Progenitor cell of endocrine pancreas (in vitro differentiated cells): ENCODE measurements around the gene PRPF40B. TPM values are rescaled to one million over a fixed set of nuclear protein-coding genes. Genes with fewer than 3 reads are reported as not detected.

Experiments used
- DNase-seq: peaks from one replicate; pipeline ENCODE4 v3.0.0; 2021; ENCODE audit warnings: low spot score; ENCODE audit not compliant: unreplicated experiment
- H3K27ac Mint-ChIP-seq: 2 replicates; pipeline ENCODE4 v1.8.0; 2021; ENCODE audit warnings: mild to moderate bottlenecking, moderate library complexity, mixed read lengths
- H3K27me3 Mint-ChIP-seq: 2 replicates; pipeline ENCODE4 v1.8.0; 2021; ENCODE audit warnings: mixed read lengths
- H3K36me3 Mint-ChIP-seq: 2 replicates; pipeline ENCODE4 v1.8.0; 2022; ENCODE audit warnings: mixed read lengths; ENCODE audit not compliant: insufficient read depth
- H3K4me1 Mint-ChIP-seq: 2 replicates; pipeline ENCODE4 v1.8.0; 2021; ENCODE audit warnings: low read depth, mixed read lengths
- H3K4me3 Mint-ChIP-seq: 2 replicates; pipeline ENCODE4 v1.8.0; 2021; ENCODE audit warnings: low read depth, mild to moderate bottlenecking, moderate library complexity, mixed read lengths
- H3K9me3 Mint-ChIP-seq: 2 replicates; pipeline ENCODE4 v1.8.0; 2021; ENCODE audit warnings: low read depth, mixed read lengths
- total RNA-seq: library from RNA; stranded (reverse); gene quantifications from 2 replicates; pipeline ENCODE4 v1.2.1, GENCODE V29; 2021
- TF ChIP-seq, protein P1 (sequence below): fragments of 200-600 bp; sonication (generic); IDR thresholded peaks from one replicate; pipeline ENCODE4 v1.5.0; 2021; ENCODE audit warnings: antibody characterized with exemption, mild to moderate bottlenecking; ENCODE audit not compliant: unreplicated experiment

The PRPF40B gene
- total RNA-seq, 1 donor from 2014 or later = 63.4 TPM

DNA sequence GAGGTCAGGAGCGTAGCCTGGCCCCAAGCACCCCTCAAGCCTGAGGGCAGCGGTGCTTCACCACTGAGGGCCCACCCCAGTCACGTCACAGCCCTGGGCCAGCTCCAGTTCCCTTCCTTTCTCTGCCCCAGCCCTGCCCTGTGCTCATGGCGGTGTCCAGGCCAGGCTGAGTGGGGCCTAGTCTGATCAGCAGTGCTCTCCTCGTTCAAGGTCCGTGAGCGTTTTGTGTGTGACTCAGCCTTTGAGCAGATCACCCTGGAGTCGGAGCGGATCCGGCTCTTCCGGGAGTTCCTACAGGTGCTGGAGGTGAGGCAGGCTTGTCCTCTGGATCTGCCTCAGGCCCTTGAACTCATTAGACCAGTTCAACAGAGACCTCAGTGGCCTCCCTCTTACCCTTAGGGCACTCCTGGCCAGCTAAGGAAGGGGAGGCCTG, 19.0 kb downstream of the PRPF40B start:
- Mint-ChIP-seq H3K36me3 (peaks cover 14% of the 10 kb centered on the region), H3K4me1 (peaks cover 3% of the 10 kb centered on the region), H3K4me3 (no peak overlapping the region), H3K9me3 (no peaks in the 10 kb centered on the region), H3K27ac (no peak overlapping the region), H3K27me3 (no peaks in the 10 kb centered on the region)
- TF ChIP-seq, protein P1, sequence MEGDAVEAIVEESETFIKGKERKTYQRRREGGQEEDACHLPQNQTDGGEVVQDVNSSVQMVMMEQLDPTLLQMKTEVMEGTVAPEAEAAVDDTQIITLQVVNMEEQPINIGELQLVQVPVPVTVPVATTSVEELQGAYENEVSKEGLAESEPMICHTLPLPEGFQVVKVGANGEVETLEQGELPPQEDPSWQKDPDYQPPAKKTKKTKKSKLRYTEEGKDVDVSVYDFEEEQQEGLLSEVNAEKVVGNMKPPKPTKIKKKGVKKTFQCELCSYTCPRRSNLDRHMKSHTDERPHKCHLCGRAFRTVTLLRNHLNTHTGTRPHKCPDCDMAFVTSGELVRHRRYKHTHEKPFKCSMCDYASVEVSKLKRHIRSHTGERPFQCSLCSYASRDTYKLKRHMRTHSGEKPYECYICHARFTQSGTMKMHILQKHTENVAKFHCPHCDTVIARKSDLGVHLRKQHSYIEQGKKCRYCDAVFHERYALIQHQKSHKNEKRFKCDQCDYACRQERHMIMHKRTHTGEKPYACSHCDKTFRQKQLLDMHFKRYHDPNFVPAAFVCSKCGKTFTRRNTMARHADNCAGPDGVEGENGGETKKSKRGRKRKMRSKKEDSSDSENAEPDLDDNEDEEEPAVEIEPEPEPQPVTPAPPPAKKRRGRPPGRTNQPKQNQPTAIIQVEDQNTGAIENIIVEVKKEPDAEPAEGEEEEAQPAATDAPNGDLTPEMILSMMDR = no peak
- DNase-seq = no peak

DNA sequence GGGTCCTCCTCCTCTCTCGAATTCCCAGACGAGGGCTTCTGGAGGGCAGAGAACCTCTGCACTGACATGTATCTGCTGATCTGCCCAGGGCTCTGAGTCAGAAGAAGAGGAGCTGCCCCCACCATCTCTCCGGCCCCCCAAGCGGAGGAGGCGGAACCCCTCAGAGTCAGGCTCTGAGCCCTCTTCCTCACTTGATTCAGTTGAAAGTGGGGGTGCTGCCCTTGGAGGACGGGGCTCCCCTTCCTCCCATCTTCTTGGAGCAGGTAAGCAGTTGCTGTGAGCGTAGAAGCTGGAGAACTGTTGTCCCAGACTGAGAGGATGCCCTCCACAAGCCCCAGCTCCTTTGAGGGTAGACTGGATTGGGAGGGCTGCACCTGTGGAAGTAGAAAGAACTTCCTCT, 19.8 kb downstream of the PRPF40B start:
- TF ChIP-seq, protein P1 = no peak
- DNase-seq = no peak
- no peaks in the 10 kb centered on the region for H3K27me3 Mint-ChIP-seq
- no peak overlapping the region for H3K27ac Mint-ChIP-seq
- no peaks in the 10 kb centered on the region for H3K9me3 Mint-ChIP-seq
- no peak overlapping the region for H3K4me3 Mint-ChIP-seq
- H3K4me1 Mint-ChIP-seq = peaks cover 3% of the 10 kb centered on the region
- peaks cover 14% of the 10 kb centered on the region for H3K36me3 Mint-ChIP-seq

DNA sequence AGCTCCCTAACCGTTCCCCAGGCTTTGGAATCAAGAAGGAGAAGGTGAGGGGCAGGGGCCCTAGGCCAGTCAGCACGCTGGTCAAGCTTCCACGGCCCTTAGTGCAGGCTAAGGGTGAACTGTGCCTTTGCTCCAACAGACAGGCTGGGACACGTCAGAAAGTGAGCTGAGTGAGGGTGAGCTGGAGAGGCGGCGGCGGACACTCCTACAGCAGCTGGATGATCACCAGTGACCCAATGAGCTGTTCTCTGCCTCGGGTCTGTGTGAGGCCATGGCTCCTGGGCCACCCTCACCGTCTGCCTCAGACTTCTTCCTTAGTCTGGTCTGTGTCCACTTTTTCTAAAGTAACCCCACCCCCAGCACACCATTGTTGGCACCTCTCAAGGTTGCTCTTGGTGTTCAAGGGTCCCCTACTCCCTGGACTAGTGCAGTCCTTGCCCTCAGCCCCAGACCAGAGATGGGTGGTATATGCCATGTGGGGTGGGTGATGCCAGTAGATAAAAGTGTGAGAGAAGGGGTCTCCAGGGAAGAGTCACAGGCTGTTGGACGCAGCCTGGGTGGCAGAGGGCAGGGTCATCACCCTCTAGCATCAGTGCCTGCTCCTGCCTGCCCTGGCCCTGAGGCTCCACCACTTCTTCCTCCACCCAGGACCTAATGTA, 20.7 kb downstream of the PRPF40B start:
- peaks cover 3% of the 10 kb centered on the region for H3K4me1 Mint-ChIP-seq
- H3K36me3 Mint-ChIP-seq = peaks cover 14% of the 10 kb centered on the region
- H3K4me3 Mint-ChIP-seq = no peak overlapping the region
- DNase-seq = no peak
- no peaks in the 10 kb centered on the region for H3K9me3 Mint-ChIP-seq
- TF ChIP-seq, protein P1 = no peak
- H3K27me3 Mint-ChIP-seq = no peaks in the 10 kb centered on the region
- no peak overlapping the region for H3K27ac Mint-ChIP-seq

DNA sequence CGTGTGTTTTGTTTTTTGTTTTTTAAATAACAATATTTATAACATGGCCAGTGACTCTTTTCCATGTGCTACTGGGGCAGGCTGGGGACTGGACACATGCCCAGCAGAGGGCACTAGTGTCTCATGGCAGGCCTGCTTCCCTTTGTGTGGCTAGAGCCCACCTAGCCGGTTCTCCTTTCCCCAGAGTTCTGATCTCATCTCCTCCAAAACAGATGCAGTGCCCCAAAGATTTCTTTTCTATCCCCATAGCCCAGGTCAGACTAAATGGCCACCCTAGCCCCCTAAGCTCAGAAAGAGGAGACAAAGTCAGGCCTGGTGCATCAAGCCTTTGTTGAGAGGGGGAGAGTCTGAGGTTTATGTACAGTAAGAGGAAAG, 21.2 kb downstream of the PRPF40B start:
- Mint-ChIP-seq H3K9me3 (no peaks in the 10 kb centered on the region), H3K27me3 (no peaks in the 10 kb centered on the region), H3K36me3 (peaks cover 11% of the 10 kb centered on the region), H3K4me1 (peaks cover 3% of the 10 kb centered on the region), H3K4me3 (no peak overlapping the region), H3K27ac (peak overlapping the region; percentile 76)
- TF ChIP-seq, protein P1 = peak; percentile 96
- peak; percentile 63 for DNase-seq

DNA sequence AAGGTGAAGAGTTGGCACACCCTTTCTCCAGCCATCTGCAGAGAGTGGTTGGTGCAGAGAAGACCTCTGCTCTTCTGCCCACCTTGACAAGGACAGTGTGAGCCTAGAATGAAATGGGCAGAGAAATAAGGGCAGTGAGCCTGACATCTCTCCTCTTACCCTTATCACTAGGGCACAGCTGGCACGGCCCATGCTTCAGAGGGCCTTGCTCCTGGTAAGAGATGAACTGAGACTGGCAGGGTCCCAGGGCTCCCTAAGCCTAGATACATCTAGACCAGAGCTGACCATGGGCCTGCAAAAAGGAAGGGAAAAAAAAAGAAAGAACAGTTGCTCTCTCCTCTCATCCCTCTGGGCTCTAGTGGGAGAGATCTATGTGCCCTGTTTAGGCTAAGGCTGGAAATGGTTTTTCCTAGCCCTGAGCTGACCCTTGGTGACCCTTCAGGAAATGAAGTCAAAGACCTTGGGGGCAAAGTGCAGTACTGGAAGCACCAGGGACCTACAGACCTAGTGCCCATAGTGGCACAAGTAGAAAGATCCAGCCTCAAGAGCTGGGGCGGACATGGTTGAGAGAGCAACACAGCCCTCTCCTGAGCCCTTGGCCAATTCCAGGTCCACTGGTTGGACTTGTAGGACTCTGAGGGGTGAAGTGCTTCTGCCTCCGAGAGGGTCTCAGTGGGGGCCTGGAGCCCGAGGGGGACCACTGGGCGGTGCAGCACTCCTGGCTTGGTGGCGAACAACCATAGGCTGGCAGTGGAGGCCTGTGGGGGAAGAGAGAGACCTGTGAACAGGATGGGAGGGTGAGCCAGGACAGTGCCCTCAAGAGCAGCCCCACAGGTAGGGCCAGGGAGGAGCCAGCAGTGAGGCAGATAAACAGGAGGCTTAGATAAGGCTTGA, 22.0 kb downstream of the PRPF40B start:
- H3K9me3 Mint-ChIP-seq = no peaks in the 10 kb centered on the region
- H3K27me3 Mint-ChIP-seq = no peaks in the 10 kb centered on the region
- peak overlapping the region; percentile 76 for H3K27ac Mint-ChIP-seq
- DNase-seq = no peak
- TF ChIP-seq, protein P1 = no peak
- peaks cover 12% of the 10 kb centered on the region for H3K36me3 Mint-ChIP-seq
- no peak overlapping the region for H3K4me3 Mint-ChIP-seq
- H3K4me1 Mint-ChIP-seq = peaks cover 3% of the 10 kb centered on the region
